WTC11 (cell line): Measurements from ENCODE around the gene CLMP.

Experiments used
- FOXK1 ChIP-seq: sonication (generic); formaldehyde crosslinking; IDR thresholded peaks from 2 replicates; pipeline ENCODE4 v1.8.0; 2022; ENCODE audit warnings: mild to moderate bottlenecking, moderate library complexity, missing genetic modification reagents
- GRHL2 ChIP-seq: fragments of 250-450 bp; sonication (Bioruptor Pico); IDR thresholded peaks from 2 replicates; pipeline ENCODE4 v1.8.0; 2022; ENCODE audit warnings: mild to moderate bottlenecking, moderate library complexity; ENCODE audit not compliant: insufficient replicate concordance, severe bottlenecking
- NFYB ChIP-seq: sonication (generic); formaldehyde crosslinking; conservative IDR thresholded peaks from 2 replicates; pipeline ENCODE4 v1.8.0; 2022; ENCODE audit warnings: low read depth, missing genetic modification reagents
- RELA ChIP-seq: sonication (generic); formaldehyde crosslinking; IDR thresholded peaks from 2 replicates; pipeline ENCODE4 v1.8.1; 2022; ENCODE audit warnings: missing genetic modification reagents, mild to moderate bottlenecking, borderline replicate concordance
- SP1 ChIP-seq: sonication (generic); formaldehyde crosslinking; conservative IDR thresholded peaks from 2 replicates; pipeline ENCODE4 v1.8.1; 2022; ENCODE audit warnings: missing genetic modification reagents
- ZBTB21 ChIP-seq: sonication (generic); formaldehyde crosslinking; IDR thresholded peaks from 2 replicates; pipeline ENCODE4 v1.8.1; 2023; ENCODE audit warnings: mild to moderate bottlenecking, missing genetic modification reagents, borderline replicate concordance
- ZNF138 ChIP-seq: sonication (generic); formaldehyde crosslinking; conservative IDR thresholded peaks from 2 replicates; pipeline ENCODE4 v1.8.1; 2022; ENCODE audit warnings: mild to moderate bottlenecking, moderate library complexity, missing genetic modification reagents
- ZNF232 ChIP-seq: sonication (generic); formaldehyde crosslinking; IDR thresholded peaks from 2 replicates; pipeline ENCODE4 v1.8.0; 2022; ENCODE audit warnings: mild to moderate bottlenecking, missing genetic modification reagents
- TF ChIP-seq, protein P1 (sequence below): sonication (generic); formaldehyde crosslinking; IDR thresholded peaks from 2 replicates; pipeline ENCODE4 v1.8.1; 2022; ENCODE audit warnings: mild to moderate bottlenecking, missing genetic modification reagents, moderate library complexity, borderline replicate concordance
- TF ChIP-seq, protein P2 (sequence below): fragments of 200-600 bp; IDR thresholded peaks from 2 replicates; pipeline ENCODE4 v1.8.0; 2022; ENCODE audit warnings: antibody characterized with exemption
- TF ChIP-seq, protein P3 (sequence below): sonication (generic); formaldehyde crosslinking; conservative IDR thresholded peaks from 2 replicates; pipeline ENCODE4 v1.8.1; 2022; ENCODE audit warnings: mild to moderate bottlenecking, missing genetic modification reagents
- TF ChIP-seq, protein P4 (sequence below): sonication (generic); formaldehyde crosslinking; IDR thresholded peaks from 2 replicates; pipeline ENCODE4 v1.8.1; 2023; ENCODE audit warnings: mild to moderate bottlenecking, missing genetic modification reagents, moderate library complexity
- TF ChIP-seq, protein P5 (sequence below): sonication (generic); formaldehyde crosslinking; IDR thresholded peaks from 2 replicates; pipeline ENCODE4 v1.8.1; 2023; ENCODE audit warnings: mild to moderate bottlenecking, missing genetic modification reagents, moderate library complexity

DNA sequence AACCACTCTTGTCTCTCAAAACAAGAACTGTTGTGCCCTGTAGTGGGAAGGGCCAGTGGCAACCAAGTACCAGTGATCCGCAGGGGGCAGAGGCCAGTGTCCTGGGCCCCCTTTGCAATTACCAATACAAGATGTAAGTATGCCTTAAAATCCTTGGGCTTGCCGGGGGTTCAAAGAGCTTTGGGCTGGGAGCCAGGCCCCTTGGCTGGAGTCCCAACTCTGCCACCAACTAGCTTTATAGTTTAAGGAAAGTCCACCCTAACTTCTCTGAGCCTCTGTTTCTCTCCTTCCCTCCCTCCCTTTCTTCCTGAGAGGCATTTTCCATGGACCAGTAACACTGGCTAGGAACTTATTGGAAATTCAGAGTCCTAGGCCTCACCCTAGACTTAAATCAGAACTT, 15.5 kb downstream of the CLMP start:
- no peak for TF ChIP-seq FOXK1 (CRISPR knock-in tag)
- no peak for TF ChIP-seq RELA (CRISPR knock-in tag)
- TF ChIP-seq, protein P1, sequence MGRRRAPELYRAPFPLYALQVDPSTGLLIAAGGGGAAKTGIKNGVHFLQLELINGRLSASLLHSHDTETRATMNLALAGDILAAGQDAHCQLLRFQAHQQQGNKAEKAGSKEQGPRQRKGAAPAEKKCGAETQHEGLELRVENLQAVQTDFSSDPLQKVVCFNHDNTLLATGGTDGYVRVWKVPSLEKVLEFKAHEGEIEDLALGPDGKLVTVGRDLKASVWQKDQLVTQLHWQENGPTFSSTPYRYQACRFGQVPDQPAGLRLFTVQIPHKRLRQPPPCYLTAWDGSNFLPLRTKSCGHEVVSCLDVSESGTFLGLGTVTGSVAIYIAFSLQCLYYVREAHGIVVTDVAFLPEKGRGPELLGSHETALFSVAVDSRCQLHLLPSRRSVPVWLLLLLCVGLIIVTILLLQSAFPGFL (CRISPR knock-in tag) = no peak
- TF ChIP-seq, protein P2, sequence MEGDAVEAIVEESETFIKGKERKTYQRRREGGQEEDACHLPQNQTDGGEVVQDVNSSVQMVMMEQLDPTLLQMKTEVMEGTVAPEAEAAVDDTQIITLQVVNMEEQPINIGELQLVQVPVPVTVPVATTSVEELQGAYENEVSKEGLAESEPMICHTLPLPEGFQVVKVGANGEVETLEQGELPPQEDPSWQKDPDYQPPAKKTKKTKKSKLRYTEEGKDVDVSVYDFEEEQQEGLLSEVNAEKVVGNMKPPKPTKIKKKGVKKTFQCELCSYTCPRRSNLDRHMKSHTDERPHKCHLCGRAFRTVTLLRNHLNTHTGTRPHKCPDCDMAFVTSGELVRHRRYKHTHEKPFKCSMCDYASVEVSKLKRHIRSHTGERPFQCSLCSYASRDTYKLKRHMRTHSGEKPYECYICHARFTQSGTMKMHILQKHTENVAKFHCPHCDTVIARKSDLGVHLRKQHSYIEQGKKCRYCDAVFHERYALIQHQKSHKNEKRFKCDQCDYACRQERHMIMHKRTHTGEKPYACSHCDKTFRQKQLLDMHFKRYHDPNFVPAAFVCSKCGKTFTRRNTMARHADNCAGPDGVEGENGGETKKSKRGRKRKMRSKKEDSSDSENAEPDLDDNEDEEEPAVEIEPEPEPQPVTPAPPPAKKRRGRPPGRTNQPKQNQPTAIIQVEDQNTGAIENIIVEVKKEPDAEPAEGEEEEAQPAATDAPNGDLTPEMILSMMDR = no peak
- TF ChIP-seq, protein P3, sequence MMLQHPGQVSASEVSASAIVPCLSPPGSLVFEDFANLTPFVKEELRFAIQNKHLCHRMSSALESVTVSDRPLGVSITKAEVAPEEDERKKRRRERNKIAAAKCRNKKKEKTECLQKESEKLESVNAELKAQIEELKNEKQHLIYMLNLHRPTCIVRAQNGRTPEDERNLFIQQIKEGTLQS (CRISPR knock-in tag) = no peak
- TF ChIP-seq, protein P4, sequence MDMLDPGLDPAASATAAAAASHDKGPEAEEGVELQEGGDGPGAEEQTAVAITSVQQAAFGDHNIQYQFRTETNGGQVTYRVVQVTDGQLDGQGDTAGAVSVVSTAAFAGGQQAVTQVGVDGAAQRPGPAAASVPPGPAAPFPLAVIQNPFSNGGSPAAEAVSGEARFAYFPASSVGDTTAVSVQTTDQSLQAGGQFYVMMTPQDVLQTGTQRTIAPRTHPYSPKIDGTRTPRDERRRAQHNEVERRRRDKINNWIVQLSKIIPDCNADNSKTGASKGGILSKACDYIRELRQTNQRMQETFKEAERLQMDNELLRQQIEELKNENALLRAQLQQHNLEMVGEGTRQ = no peak
- no peak for TF ChIP-seq GRHL2 (CRISPR knock-in tag)
- no peak for TF ChIP-seq ZNF138 (CRISPR knock-in tag)
- no peak for TF ChIP-seq NFYB
- TF ChIP-seq, protein P5, sequence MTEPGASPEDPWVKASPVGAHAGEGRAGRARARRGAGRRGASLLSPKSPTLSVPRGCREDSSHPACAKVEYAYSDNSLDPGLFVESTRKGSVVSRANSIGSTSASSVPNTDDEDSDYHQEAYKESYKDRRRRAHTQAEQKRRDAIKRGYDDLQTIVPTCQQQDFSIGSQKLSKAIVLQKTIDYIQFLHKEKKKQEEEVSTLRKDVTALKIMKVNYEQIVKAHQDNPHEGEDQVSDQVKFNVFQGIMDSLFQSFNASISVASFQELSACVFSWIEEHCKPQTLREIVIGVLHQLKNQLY = no peak
- TF ChIP-seq ZBTB21 (CRISPR knock-in tag) = no peak
- no peak for TF ChIP-seq SP1
- no peak for TF ChIP-seq ZNF232
